Left colon (tissue), 2 donors: Measurements from ENCODE around the gene SPANXA1. TPM values are rescaled to one million over a fixed set of nuclear protein-coding genes. Genes with fewer than 3 reads are reported as not detected.
"Not testable (repeated sequence)": the region's sequence is repeated elsewhere in the genome, so short reads cannot be mapped to it uniquely, and the experiment has no call there.

Experiments
- ATAC-seq: fragments of 200-7000 bp; cut with Tn5 transposase; one replicate; pipeline ENCODE4 v1.9.1; 2020; ENCODE audit warnings: mild to moderate bottlenecking, moderate library complexity
- DNase-seq, 2 donors: peaks; one replicate each; pipeline ENCODE4 v3.0.0-alpha.2; 2020
- intact Hi-C, 2 donors: fragments of 100-400 bp; cut with DNase I in 1 of 2; cut with micrococcal nuclease in 1 of 2; formaldehyde crosslinking; loops; one replicate each; pipeline versions ENCODE4 v1.11.2 to v1.14.0; 2022; cut with DNase I, micrococcal nuclease
- long read RNA-seq: library from polyadenylated mRNA; unstranded; transcript quantifications from one replicate; pipeline ENCODE4 v2.0.0, GENCODE V29; 2021
- total RNA-seq, 2 donors: library from RNA; stranded (reverse); fragmentation: NEBNext Ultra II Directional; extraction: Animal tissue kit (Norgen Biotek cat#: 25700); gene quantifications; one replicate each; pipeline ENCODE4 v1.2.1, GENCODE V29; 2021
- donor health status: DM: no; HTN: no; CAD: no.
- donor health status: DM: yes; HTN: yes; CAD: no.

SPANXA1 gene
- total RNA-seq = not detected
- long read RNA-seq = 0 reads

GRCh38 chrX:141584638-141585037, at the start of gene SPANXA1:
TSS of gene SPANXA1 (minus strand) at chrX:141584738. CDS start at chrX:141584678, 60 bp downstream.
- DNase-seq, ATAC-seq, intact Hi-C loops: not testable (repeated sequence)

GRCh38 chrX:141632124-141632523, 47.6 kb upstream of the SPANXA1 start:
- intact Hi-C loops = no loop called here
- DNase-seq = no peak
- ATAC-seq = no peak

GRCh38 chrX:141619336-141619735, 34.8 kb upstream of the SPANXA1 start:
- intact Hi-C loops = no loop called here
- no peak for ATAC-seq
- DNase-seq = no peak

- no peak for ATAC-seq
- intact Hi-C loops = no loop called here
- no peak for DNase-seq
Measured at GRCh38 chrX:141609111-141609510, 24.6 kb upstream of the SPANXA1 start.

GRCh38 chrX:141589408-141589807, 4.9 kb upstream of the SPANXA1 start, which contains the start of gene SPANXA2:
TSS of gene SPANXA2 (plus strand) at chrX:141589708. CDS start at chrX:141589768, 60 bp downstream.
- DNase-seq, intact Hi-C loops, ATAC-seq: not testable (repeated sequence)

- DNase-seq, intact Hi-C loops, ATAC-seq: not testable (repeated sequence)
Measured at GRCh38 chrX:141542551-141542950, 42.0 kb downstream of the SPANXA1 start.

Other genes starting within 250 kb of the SPANXA1 start
- gene SPANXA2, start 5.0 kb upstream of the SPANXA1 start, total RNA-seq = not detected
- gene SPANXD, start 114.0 kb upstream of the SPANXA1 start, total RNA-seq = not detected